Subcutaneous abdominal adipose tissue (tissue), 5 donors: ENCODE data around the gene NFE2L2.
"Not testable (repeated sequence)": the region's sequence is repeated elsewhere in the genome, so short reads cannot be mapped to it uniquely, and the experiment has no call there.

Experiments
- H3K27ac ChIP-seq: one replicate; pipeline ENCODE4 v1.7.0; 2013; ENCODE audit warnings: low read depth, mild to moderate bottlenecking, inconsistent platforms, low read length, moderate library complexity
- H3K27me3 ChIP-seq, 5 donors: one replicate each; pipeline ENCODE4 v1.7.0; 2013; ENCODE audit warnings: low read length in 5 of 5, inconsistent platforms in 1 of 5; ENCODE audit not compliant: control insufficient read depth in 5 of 5, insufficient read depth in 4 of 5
- H3K36me3 ChIP-seq, 5 donors: one replicate each; pipeline ENCODE4 v1.7.0; 2013; ENCODE audit warnings: low read length in 5 of 5; ENCODE audit not compliant: control insufficient read depth in 5 of 5, insufficient read depth in 5 of 5
- H3K4me1 ChIP-seq, 5 donors: one replicate each; pipeline ENCODE4 v1.7.0; 2013; ENCODE audit warnings: low read length in 5 of 5, mild to moderate bottlenecking in 3 of 5, moderate library complexity in 1 of 5; ENCODE audit not compliant: control insufficient read depth in 5 of 5, insufficient read depth in 5 of 5
- H3K4me3 ChIP-seq, 5 donors: one replicate each; pipeline ENCODE4 v1.7.0; 2013; ENCODE audit warnings: low read length in 5 of 5, low read depth in 1 of 5
- H3K9ac ChIP-seq, 5 donors: one replicate each; pipeline ENCODE4 v1.7.0; 2013; ENCODE audit warnings: low read length in 5 of 5, mild to moderate bottlenecking in 4 of 5, moderate library complexity in 3 of 5
- H3K9me3 ChIP-seq, 5 donors: one replicate each; pipeline ENCODE4 v1.7.0; 2013; ENCODE audit warnings: low read length in 5 of 5; ENCODE audit not compliant: control insufficient read depth in 5 of 5
- donor health status: healthy.
- donor health status: healthy.
- donor health status: healthy.
- donor health status: healthy.
- donor health status: healthy.

Gene NFE2L2

DNA sequence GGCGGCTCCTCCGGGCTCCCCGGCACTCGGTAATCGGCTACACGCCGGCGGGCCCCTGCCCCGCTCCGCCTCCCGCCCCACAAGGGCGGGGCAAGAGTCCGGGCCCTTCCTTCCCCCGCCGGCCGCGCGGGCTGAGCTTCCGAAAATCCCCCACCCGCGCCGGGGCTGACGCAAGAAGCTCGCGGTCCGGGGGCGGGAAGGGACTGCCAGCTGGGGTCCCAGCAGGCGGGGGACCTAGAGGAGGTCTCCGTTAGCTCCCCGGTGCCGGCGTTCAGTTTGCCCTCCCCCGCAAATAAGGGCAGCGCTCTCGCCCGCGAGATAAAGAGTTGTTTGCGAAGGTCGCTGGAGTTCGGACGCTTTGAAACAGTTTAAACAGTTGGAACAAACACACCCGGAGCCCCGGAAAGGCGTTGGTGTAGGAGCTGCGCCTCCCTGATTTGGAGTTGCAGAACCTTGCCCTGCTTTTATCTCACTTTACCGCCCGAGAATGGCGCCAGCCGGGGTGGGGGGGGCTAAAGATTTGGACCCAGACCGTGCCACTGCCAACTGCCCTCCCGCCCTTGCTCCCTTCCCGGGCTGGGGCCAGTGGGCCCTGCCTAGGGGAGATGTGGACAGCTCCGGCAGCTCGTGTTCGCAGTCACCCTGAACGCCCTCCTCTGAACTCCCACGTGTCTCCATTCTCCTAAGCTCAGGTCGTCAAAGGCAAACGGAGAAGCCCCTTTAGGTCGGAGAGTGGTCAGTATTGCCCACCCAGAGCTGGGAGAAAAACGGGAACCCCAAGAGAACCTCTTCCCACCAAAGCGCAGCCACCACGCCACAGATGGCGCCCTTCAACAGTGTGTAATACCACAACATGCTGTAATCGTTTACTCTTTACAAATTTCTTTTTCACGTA lies at the start of gene NFE2L2:
Gene NFE2L2 (minus strand): TSS at position 35 of the 895 bp plus-strand sequence. CDS start 151 bp downstream, outside the sequence.
- Histone ChIP-seq H3K4me1 (peaks cover 0 to 43% (median 36%) of the 10 kb centered on the region in 5 donors), H3K36me3 (no peaks in the 10 kb centered on the region), H3K9ac (peak within 1 kb of the TSS; percentile 82 to 99 (median 99)), H3K9me3 (no peaks in the 10 kb centered on the region), H3K4me3 (peak within 1 kb of the TSS; percentile 77 to 89 (median 84)), H3K27me3 (no peaks in the 10 kb centered on the region), H3K27ac (peak within 1 kb of the TSS; percentile 99)

DNA sequence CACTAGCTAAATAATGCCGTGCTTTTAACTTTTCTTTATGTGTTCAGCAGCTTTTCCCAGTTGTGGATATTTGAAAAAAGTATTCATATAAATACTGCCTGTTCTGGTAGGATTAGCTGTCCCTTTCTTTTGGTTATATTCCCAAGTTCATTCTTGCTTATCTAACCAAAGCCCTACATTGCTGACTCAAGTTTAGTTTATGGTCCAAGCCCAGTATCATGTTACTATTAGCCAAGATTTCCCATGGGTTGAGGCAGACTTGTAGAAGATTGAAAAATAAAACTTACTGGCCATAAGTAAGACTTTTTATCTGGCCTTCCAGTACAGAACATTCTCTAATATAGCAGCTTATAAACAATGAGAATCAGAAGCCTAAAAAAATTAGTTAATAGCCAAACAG lies 49.7 kb upstream of the NFE2L2 start:
- Histone ChIP-seq H3K9me3 (no peaks in the 10 kb centered on the region), H3K9ac (no peak overlapping the region), H3K4me1 (peaks cover 0 to 17% (median 5%) of the 10 kb centered on the region in 5 donors), H3K4me3 (no peak overlapping the region), H3K27me3 (no peaks in the 10 kb centered on the region), H3K36me3 (no peaks in the 10 kb centered on the region), H3K27ac (no peak overlapping the region)

DNA sequence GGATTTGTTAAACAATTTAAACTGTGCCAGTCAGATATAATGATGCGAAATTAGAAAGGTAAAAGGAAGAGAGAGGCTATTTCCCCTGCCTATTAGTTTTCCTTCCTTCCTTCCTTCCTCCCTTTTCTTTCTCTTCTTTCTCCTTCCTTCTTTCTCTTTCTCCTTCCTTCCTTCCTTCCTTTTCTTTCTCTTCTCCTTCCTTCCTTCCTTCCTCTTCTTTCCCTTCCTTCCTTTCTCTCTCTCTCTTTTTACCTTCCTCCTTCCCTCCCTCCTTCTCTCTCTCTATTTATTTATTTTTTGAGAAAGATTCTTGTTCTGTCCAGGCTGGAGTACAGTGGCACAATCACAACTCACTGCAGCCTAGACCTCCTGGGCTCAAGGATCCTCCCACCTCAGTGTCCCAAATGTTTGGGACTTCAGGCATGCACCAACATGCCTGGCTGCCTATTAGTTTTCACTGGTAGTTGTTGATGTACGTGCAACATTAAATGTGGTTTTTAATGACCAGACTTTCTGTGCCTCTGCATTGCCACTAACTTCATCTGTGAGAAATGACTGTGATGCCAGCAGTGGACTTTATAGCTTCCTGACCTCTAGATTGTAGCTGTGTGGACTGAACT lies 48.7 kb upstream of the NFE2L2 start:
- Histone ChIP-seq H3K36me3 (no peaks in the 10 kb centered on the region), H3K4me3 (no peak overlapping the region), H3K9me3 (no peaks in the 10 kb centered on the region)

DNA sequence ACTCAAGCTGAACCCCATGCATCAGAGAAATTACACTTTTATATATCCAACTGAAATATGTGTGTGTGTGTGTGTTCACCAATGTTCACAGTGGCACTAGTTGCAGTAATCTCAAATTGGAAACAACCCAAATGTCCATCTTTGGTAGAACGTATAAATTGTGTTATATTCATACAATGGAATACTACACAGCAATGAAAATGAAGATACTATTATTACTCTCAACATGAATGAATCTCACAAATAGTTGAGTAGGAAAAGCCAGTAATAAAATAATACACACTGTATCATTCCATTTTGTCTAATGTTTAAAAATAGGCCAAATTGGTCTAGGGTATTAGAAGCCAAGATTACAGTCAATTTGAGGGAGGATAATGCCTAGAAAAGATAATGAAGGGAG lies 48.0 kb upstream of the NFE2L2 start:
- Histone ChIP-seq H3K27ac (no peak overlapping the region), H3K9ac (no peak overlapping the region), H3K36me3 (no peaks in the 10 kb centered on the region), H3K9me3 (no peaks in the 10 kb centered on the region), H3K4me3 (no peak overlapping the region), H3K4me1 (peaks cover 0 to 17% (median 5%) of the 10 kb centered on the region in 5 donors), H3K27me3 (no peaks in the 10 kb centered on the region)

More for the DNA sequence above, 48.7 kb upstream of the NFE2L2 start:
- Histone ChIP-seq H3K27me3 (no peaks in the 10 kb centered on the region), H3K4me1 (peaks cover 0 to 17% (median 5%) of the 10 kb centered on the region in 5 donors), H3K9ac (no peak overlapping the region), H3K27ac (no peak overlapping the region)

DNA sequence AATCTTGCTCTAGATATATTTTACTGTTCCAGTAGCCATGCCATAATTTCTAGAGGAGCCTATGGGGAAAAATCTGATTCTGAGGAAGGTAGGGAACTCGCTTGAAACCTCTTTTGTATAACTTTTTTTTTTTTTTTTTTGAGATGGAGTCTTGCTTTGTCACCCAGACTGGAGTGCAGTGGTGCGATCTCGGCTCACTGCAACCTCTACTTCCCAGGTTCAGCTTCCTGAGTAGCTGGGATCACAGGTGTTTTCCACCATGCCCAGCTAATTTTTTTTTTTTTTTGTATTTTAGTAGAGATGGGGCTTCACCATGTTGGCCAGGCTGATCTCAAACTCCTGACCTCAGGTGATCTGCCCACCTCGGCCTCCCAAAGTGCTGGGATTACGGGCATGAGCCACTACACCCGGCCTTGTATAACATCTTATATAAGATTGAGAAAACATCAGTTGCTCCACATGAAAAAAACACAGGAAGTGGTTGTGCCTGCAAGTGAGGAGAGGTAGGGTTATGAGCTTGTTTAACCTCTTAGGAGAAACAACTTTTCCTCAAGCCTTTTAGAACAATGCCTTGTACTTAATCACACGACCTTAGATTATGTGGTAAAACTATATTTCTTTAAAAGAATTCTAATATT lies 45.3 kb upstream of the NFE2L2 start:
- H3K4me3 ChIP-seq, H3K27me3 ChIP-seq, H3K9ac ChIP-seq, H3K36me3 ChIP-seq, H3K27ac ChIP-seq, H3K9me3 ChIP-seq: not testable (repeated sequence)
- H3K4me1 ChIP-seq: peaks cover 0 to 12% (median 5%) of the 10 kb centered on the region in 5 donors

DNA sequence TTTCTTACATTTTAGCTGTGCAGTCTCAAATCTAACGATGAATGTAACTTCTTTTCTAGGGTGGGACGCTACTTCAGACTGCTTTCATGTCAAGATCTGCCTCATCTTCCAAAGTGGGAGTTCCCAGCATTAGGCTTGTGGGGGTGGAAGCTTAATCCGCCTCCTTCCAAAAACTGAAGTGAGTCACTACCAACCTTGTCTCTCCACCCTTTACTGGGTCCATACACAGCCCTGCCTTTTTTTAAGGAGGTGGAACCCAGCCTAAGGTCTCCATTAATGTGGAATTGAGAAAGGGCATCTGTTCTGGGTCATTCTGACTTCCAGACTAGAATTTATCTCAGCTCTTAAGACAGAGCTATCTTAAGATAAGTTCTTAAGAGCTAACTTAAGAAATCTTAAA lies 42.0 kb upstream of the NFE2L2 start:
- Histone ChIP-seq H3K27me3 (no peaks in the 10 kb centered on the region), H3K36me3 (peaks cover 0 to 10% (median 0%) of the 10 kb centered on the region in 5 donors), H3K4me3 (no peak overlapping the region), H3K27ac (no peak overlapping the region), H3K4me1 (no peaks in the 10 kb centered on the region), H3K9ac (no peak overlapping the region), H3K9me3 (no peaks in the 10 kb centered on the region)

DNA sequence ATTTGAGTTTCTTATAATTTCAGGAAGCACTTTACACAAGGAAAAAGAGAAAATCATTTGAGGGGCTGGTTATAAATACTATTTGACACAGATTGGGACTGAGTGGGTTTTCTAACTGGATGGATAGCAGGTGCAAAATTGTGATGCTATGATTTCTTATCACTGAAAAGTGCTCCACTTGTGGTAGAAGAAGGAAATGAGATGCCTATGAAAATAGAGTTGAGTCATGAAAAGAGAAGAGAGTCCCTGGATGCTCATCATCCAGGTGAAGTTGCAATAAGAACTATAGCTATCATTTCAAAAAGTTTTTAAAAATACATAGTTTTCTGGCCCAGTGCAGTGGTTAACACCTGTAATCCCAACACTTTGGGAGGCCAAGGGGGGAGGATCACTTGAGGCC lies 39.4 kb upstream of the NFE2L2 start:
- Histone ChIP-seq H3K4me3 (no peak overlapping the region), H3K9me3 (no peaks in the 10 kb centered on the region), H3K27ac (no peak overlapping the region), H3K27me3 (no peaks in the 10 kb centered on the region), H3K36me3 (peaks cover 0 to 10% (median 0%) of the 10 kb centered on the region in 5 donors), H3K4me1 (no peaks in the 10 kb centered on the region), H3K9ac (no peak overlapping the region)

DNA sequence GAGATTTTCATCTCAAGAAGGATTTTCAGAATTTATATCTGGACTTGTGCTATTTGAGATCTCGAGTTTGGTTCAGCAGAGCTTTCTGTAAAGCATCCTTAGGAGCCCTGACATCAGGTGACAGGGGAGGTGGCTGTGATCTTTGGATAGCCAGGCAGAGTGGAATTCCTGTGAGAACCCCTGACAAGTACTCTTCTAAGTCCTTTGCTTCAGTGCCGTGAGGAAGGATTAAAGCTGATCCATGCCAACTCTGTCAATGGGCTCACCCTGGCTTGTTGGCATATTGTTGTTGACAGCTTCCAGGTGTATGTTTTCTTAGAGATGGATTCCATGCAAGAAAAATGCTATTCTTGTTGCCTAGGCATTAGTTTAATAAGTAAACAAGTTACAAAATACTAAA lies 38.0 kb upstream of the NFE2L2 start:
- Histone ChIP-seq H3K27me3 (no peaks in the 10 kb centered on the region), H3K27ac (no peak overlapping the region), H3K4me3 (no peak overlapping the region), H3K4me1 (no peaks in the 10 kb centered on the region), H3K9ac (no peak overlapping the region), H3K9me3 (no peaks in the 10 kb centered on the region), H3K36me3 (peaks cover 0 to 10% (median 0%) of the 10 kb centered on the region in 5 donors)

DNA sequence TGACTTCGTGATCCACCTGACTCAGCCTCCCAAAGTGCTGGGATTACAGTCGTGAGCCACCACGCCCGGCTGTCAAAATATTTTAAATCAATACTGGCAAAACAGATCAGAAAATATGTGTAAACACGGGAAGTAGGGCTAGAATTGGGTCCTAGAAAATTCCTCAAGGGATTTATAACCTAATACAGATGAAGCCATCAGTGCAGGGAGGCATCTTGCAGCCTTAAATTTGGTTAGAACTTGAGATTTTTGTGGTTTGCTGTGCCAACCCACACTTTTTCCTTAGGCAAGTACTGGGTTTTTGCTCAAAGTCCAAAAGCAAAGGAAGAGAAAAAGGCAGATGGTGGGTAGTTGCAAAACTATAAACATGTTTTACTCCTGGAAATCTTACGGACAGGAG lies 33.7 kb upstream of the NFE2L2 start:
- Histone ChIP-seq H3K27ac (no peak overlapping the region), H3K27me3 (no peaks in the 10 kb centered on the region), H3K36me3 (peaks cover 0 to 5% (median 2%) of the 10 kb centered on the region in 5 donors), H3K4me3 (no peak overlapping the region), H3K4me1 (peaks cover 2 to 12% (median 10%) of the 10 kb centered on the region in 5 donors), H3K9ac (no peak overlapping the region), H3K9me3 (no peaks in the 10 kb centered on the region)

DNA sequence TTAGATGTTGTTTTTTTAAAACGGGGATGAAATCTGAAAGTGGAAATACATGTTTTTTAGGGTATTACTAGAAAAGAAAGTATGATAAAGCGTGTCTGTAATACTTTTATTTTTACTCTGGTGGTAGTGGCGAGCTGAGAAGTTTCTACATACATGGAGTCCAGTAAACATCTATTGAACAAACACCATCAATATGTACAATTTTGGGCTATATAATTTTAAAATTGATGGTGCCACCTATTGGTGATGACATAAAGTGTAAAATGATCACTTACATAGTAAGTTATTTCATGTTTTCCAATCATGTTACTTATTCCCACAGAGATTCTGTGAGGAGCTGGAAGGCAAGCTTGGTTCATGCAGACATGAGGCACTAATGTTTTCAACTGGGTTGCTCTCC lies 31.5 kb upstream of the NFE2L2 start:
- H3K9ac ChIP-seq: no peak overlapping the region
- H3K27me3 ChIP-seq: no peaks in the 10 kb centered on the region
- H3K9me3 ChIP-seq: no peaks in the 10 kb centered on the region
- H3K4me3 ChIP-seq: no peak overlapping the region
- H3K27ac ChIP-seq: peak overlapping the region; percentile 13
- peaks cover 2 to 12% (median 10%) of the 10 kb centered on the region in 5 donors for H3K4me1 ChIP-seq
- peaks cover 0 to 2% (median 0%) of the 10 kb centered on the region in 5 donors for H3K36me3 ChIP-seq
